ENCODE data around the gene MYEOV.

MYEOV gene

DNA sequence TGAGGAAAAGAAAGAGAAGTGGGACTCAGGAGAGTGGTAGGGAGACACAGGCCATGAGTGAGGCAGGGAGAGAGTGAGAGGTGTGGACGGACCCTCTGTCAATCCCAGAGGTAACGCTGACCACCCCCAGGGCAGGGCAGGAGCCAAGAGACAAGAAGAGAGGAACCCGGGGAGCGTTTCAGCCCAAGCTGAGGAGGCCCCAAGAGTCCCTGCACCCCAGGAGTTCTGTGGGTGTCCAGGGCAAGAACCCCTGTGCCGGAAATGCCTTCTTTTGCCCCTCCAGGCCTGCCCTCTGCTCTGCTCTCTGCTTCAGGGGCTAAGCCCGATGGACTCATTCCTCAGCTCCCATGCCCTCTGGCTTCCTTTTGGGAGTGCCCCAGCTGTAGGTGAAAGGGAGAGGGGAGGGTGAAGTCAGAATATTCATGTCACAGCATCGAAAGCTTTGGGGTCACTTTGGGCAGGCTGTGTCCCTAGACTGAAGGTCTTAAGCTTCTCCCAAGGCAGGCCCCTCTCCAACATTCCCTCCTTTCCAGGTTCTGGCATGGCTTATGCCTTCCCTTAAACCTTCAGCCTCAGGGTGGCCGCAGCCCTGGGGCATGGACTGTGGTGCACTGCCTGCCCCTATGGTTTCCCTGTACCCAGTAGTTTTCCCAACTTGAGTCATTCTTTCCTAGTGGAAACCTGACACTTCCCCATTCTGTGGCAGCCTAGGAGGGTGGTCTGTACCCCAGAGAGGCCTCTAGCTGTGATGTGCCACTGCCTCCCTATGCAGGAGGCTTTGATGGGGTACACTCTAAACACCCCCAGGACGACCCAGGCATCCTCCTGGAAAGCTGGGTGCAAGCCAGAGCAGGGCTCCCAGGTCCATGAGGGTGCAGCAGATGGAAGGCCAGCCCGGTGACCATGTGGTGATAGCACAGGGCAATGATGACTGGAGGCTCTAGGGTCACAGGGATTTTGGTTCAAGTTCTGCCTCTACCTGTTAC is 27.1 kb downstream of the MYEOV start:
- DNase-seq, result no peak

DNA sequence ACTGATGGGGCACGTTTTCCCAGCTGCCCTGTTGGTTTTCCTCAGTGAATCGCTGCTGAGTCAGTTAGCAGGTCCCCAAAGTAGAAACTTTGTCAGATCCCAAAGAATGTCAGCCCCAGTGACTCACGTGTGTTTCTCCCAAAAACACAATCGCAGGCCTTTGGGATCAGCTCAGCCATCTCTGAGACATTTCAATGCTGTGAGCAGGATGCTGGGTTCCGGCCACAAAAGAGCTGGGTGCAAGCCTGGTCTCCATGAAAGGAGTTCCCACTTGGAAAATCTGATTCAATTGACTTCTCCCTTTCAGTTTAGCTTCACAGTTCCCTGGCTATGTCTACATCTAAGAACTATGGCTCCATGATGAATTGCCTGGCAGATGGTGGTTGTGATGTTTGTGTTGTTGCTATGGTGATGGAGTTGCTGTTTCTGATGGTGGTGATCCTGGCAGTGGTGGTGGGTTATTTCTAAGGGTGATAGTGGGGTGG is 28.0 kb downstream of the MYEOV start:
- no peak for DNase-seq

- DNase-seq, result no peak
These were observed 31.5 kb downstream of the MYEOV start for GRCh38 chr11:69325446-69325845.

DNA sequence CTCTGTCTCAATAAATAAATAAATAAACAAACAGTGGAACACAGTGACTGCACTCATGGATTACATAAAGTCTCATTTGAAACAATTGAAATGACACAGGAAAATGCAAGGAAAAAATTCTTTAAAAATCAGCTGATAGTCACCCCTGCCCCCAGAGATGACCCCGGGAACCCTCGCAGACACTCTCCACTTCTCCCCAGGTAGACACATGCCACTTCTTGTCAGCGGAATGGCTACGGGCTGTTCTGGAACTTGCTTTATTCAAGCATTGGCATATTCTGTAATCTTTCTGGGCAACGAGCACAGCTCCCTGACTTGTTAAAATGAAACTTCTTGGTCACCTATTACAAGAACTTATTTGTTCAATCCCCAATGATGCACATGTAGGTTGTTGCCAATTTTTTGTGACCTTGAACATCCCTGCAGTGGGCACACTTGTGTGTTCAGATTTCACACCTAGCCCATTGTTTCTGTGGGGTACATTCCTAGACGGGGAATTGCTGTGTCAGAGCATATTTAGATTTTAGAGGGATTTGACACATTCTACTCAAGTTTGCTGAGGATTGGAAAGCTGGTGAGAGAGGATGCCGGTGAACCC is 32.8 kb downstream of the MYEOV start:
- DNase-seq, result no peak

GRCh38 chr11:69327741-69328191 is 33.8 kb downstream of the MYEOV start:
- no peak for DNase-seq

GRCh38 chr11:69328231-69328630 is 34.3 kb downstream of the MYEOV start:
- DNase-seq, result no peak

DNA sequence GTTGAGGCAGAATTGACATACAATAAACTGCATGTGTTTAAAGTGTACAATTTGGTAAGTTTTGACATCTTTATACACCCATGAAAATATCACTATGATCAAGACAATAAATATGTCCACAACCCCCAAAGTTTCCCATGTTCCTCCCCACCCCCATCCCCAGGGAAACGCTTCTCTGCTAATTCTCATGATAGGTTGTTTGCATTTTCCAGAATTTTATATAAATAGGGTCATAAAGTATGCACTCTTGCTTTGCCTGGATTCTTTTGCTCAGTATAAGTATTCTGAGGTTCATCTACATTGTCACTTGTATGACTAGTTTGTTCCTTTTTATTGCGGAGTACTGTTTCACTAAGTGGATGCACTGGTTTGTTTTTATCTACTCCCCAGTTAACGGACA is 35.6 kb downstream of the MYEOV start:
- no peak for DNase-seq

DNA sequence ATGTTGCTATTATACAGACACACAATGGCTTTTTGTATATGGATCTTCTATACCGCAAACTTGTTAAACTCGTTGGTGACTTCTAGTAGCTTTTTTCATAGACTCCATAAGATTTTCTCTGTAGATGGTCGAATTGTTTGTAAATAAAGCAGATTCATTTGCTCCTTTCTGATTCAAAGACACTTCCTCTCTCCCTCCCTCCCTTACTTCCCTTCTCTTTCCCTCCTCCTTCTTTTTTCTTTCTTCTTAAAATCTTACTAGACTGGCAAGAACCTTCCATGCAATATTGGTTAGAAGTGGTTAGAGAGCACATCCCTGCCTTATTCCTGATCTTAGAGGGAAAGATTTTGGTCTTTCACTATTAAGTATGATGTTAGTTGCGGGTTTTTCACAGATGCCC is 36.4 kb downstream of the MYEOV start:
- no peak for DNase-seq

DNA sequence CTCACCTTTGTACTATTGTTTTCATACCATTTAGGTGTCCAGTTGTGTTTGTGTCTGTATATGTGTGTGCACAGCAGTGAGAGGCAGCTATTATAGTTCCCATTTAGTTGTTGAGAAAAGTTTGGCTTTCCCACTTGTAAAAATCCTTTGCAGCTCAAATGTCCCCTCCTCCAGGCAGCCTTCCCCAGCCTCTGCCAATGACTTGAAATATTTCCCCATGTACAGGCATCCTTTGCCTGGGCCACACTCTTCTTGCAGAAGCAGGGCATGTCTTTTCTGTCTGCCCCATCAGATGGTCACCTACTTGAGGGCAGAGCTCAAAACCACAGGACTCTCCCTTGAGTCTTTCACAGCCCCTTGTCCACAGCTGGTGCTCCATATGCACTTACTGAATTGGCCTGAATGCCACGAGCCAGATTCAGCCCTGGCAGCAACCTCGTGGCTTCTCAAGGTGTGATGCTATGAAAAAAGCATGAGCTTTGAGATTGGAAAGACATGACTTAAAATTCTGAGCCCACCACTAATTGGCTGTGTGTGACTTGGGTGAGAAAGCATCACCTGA is 39.3 kb downstream of the MYEOV start:
- no peak for DNase-seq

- no peak for DNase-seq
These were observed 39.9 kb downstream of the MYEOV start for GRCh38 chr11:69333879-69334278.

GRCh38 chr11:69335007-69335780 is 41.2 kb downstream of the MYEOV start:
- DNase-seq, result no peak

DNA sequence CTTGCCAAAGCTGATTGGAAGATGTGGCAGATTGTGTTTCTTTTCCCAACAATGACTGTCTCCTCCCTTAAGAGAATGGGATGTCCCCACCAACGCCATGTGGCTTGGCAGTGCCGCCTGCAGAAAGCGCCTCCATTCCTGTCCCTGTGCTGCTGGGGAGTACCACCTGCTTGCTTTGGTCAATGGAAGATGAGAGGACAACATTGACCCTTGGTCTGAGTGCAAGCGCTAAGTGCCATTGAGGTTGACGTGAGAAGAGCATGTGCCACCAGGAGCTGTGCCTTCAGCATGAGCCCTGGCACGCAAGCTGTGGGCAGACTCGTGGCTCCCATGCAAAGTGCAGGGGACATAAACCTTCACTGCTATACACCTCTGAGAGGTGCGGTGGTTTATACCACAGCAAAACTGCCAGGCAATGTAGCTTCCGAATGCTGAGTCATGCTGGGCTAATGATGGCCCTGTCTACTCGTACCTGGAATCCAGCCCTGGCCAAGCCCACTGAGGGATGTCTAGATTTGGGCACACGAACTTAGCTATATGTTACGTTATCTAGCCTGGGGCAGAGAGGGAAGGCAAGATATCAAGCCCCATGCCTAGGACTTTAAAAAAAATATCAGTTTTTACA is 41.9 kb downstream of the MYEOV start:
- DNase-seq, result no peak

- DNase-seq, result no peak
These were observed 43.3 kb downstream of the MYEOV start for GRCh38 chr11:69337211-69337721.

DNA sequence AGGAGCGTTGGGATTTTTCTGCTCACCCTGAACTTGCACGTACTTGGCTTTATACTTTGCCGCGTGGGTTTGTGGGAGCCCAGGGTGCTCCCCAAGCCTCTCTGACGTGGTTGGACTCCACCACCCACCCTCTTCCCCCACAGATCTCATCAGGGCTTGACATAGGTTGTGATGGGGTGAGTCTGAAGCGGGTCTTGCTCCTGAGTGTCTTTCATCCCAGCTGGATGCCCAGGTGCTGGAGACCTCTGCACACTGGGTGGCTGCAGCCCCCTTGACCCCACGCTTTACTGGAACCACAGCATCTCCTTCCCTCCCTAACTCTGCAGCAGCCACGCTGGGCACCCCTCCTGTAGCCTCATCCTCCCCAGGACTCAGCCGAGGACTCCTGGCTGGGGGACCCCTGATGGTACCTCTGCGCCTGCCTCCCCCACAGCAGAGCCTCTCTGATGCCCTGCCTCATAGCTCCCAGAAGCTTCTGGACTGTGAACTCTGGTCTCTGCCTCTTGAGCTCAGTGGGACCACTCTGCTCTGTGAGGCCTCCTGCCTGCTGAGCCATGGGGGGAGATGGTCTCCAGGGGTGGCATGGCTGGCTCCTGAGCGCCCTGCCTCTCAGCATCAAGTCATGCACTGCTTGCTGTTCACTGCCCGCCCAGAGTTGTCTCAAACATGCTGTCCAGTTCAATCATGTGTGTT is 45.2 kb downstream of the MYEOV start:
- no peak for DNase-seq

DNA sequence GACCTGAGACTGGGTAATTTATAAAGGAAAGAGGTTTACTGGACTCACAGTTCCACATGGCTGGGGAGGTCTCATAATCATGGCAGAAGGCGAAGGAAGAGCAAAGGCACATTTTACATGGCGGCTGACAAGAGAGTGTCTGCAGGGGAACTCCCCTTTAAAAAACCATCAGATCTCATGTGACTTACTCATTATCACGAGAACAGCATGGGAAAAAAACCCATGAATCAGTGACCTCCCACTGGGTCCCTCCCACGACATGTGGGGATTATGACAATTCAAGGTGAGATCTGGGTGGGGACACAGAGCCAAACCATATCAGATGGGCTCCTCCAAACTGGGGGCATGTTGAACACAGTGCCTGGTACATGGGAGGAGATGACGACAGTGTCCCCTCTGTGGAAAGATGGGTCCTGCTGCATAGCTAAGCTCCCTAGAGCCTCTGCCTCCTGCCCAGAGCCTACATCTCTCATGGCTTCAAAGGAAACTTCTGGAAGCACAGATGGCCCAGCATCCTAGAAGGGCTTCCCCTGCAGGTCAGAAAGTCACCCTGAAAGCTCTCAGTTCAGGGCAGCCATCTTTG is 46.1 kb downstream of the MYEOV start:
- DNase-seq, result no peak

DNA sequence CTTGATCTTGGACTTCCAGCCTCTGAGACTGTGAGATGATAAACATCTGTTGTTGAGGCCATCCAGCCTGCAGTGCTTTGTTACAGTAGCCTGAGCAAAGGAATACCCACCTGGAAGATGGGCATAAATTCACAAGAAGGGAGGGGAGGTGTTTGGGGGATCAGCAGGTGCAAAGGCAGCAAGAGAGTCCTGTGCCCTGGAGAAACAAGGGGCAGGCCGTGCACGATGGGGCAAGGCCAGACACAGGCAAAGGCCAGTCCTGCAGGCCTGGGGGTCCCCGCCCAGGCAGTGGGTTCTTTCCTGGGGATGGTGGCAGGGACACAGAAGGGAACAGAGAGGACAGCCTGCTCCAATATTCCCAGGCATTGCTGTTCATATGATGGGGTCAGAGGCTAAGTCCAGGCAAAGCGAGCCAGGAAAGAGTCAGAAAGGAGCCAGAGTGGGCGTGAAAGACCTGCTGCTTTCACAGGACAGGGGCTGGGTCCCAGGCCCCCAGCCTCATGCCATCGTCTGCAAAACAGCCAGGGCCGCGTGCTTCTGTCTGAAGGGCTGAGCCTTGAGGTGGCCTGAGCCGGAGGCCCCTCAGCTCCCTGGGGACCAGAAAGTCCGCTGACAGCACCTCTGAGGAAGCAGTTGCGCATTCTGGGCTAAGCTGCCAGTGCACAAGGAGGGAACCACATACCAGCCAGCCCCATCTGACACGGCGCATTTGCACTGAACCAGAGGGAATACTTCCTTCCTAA is 48.8 kb downstream of the MYEOV start:
- DNase-seq, result no peak

DNA sequence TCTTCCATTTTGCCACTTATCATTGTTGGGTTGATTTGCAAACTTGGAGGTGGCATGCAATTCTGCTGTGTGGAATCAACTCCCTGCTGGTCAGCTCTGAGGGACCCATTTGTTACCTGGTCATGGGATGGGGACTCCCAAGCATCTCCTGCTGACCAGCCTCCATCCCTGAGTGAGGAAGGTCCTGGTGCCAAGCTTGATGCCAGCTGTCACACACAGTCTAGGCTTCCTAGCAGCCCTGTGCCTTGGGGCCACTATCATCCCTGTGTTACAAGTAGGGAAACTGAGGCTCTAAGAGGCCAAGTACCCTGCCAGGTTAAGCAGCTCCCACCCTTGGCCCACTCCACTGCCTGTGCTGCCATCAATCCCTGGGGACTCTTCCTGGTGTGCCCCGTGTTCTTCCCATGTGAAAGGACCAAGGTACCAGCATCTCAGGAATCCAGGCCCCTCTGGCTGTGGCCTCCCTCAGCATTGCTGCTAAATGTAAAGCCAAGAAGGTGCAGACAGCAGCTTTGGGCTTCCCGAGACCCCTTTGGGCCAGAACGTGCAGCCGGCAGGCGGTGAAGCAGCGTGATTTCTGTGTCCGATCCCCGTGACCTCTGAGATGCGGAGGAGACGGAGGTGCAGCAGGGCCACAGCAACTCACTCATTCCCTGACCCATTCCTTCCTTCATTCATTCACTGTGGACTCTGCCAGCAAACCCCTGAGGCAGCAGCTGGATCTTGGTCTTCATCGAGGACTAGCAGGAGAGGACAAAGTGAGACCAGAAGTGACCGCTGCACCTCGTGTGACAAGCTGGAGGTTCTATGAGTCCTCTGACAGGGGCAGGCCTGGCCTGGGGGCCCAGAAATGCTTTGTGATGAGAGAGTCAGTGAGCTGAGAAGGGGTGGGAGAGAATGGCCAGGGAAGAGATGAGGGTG is 49.7 kb downstream of the MYEOV start:
- DNase-seq, result no peak

DNA sequence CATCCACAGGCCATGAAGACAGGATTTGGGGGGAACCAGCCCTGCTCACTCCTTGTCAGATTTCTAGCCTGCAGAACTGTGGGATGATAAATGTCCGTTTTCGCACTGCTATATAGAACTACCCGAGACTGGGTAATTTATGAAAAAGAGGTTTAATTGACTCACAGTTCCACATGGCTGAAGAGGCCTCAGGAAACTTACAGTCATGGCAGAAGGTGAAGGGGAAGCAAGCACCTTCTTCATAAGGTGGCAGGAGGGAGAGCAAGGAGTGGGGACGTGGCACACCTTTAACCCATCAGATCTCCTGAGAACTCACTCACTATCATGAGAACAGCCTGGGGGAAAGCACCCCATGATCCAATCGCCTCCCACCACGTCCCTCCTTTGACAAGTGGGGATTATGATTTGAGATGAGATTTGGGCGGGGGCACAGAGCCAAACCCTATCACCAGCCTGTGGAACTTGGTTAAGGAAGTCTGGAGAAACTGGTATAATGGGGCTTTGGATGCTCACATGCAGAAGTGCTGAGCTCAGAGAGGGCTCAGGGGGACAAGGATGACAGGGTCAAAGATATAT is 50.7 kb downstream of the MYEOV start:
- DNase-seq, result no peak
